ENCODE results near the gene QRICH1.

DNA sequence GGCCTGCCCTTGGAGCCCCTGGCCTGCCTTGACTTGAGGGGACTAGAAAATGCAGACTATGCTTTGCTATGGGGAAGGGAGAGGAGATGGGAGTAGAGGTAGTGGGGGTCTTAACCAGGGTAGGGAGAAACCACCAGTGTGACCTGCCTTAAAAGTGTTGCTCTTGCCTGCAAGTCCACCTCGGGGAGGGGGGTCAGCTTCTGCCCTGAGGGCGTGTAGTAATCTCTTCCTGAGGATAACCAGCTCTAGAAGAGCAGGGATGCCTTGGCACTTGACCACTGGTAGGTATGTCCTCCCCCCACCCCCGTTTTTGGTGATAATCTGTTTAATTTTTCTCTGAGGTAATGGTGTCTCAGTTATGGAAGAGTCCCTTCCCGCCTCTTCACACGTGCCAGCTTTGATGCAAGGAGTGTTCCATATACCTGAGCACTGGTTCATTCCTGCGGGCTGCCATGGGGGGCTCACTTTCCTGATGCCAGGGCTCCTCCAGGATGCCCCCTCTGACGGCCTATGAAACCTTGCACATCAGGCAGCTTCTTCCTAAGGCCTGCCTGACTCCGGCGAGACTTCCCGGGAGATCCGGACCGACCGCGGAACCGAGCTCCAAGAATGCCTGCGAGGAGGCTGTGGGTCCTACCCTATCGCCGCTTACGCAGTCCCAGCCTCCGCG lies 104.6 kb downstream of the QRICH1 start:
- TF ChIP-seq, protein P1, sequence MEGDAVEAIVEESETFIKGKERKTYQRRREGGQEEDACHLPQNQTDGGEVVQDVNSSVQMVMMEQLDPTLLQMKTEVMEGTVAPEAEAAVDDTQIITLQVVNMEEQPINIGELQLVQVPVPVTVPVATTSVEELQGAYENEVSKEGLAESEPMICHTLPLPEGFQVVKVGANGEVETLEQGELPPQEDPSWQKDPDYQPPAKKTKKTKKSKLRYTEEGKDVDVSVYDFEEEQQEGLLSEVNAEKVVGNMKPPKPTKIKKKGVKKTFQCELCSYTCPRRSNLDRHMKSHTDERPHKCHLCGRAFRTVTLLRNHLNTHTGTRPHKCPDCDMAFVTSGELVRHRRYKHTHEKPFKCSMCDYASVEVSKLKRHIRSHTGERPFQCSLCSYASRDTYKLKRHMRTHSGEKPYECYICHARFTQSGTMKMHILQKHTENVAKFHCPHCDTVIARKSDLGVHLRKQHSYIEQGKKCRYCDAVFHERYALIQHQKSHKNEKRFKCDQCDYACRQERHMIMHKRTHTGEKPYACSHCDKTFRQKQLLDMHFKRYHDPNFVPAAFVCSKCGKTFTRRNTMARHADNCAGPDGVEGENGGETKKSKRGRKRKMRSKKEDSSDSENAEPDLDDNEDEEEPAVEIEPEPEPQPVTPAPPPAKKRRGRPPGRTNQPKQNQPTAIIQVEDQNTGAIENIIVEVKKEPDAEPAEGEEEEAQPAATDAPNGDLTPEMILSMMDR (IDR thresholded peaks at IDR 0.05), result no peak
- TF ChIP-seq POLR2AphosphoS5 (IDR thresholded peaks at IDR 0.05; ENCODE audit: low read depth, low read length) (no peak), EZH2phosphoT487 (IDR thresholded peaks at IDR 0.05; ENCODE audit: borderline replicate concordance, low read depth) (no peak), EP300 (IDR thresholded peaks at IDR 0.05; ENCODE audit: borderline replicate concordance in 1 of 2, low read depth in 1 of 2, low read length in 1 of 2) (no peak), RXRA (IDR thresholded peaks at IDR 0.05; ENCODE audit: borderline replicate concordance, low read depth) (no peak), FOXM1 (IDR thresholded peaks at IDR 0.05; ENCODE audit: low read depth) (no peak), MEF2A (IDR thresholded peaks at IDR 0.05; ENCODE audit: borderline replicate concordance, low read depth) (no peak), MXI1 (IDR thresholded peaks at IDR 0.05; ENCODE audit: low read depth, low read length) (no peak)

Data from SK-N-SH (cell line).